NCI-H2196 treated with DMSO at 0.1 percent for 48 hours (cell line): Measurements from ENCODE around the gene ARL4A.

Experiments
- DNase-seq: peaks from one replicate; lab custom pipeline; 2025; ENCODE audit not compliant: unreplicated experiment; lab: John Stamatoyannopoulos, UW

ARL4A gene

DNA sequence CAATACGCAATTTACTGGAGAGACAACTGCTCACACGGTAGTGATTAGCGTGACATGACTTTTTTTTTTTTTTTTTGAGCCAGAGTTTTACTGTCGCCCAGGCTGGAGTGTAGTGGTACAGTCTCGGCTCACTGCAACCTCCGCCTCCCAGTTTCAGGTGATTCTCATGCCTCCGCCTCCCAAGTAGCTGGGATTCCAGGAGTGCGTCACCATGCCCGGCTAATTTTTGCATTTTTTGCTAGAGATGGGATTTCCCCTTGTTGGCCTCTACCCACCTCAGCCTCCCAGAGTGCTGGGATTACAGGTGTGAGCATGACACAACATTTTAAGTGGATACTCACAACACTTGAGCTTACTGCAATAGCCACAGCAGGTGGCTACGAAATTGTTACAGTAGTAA, 11.9 kb downstream of the ARL4A start:
- no peak for DNase-seq

DNA sequence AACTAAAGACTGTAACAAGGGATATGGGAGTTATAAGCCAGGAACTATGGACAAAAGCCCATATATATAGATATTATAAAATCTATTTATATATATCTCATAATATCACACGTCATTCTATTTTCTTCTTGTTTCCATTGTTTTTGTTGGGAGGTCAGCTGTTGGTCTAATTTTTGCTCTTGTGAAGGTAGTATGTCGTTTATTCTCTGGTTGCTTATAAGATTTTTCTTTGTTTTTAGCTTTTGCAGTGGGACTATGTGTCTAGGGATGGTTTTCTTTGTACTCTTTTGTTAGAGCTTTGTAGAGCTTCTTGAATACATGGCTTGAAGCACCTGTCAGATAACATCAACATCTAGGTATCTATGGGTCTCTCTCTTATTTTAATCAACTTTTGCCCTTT, 14.0 kb downstream of the ARL4A start:
- no peak for DNase-seq

DNA sequence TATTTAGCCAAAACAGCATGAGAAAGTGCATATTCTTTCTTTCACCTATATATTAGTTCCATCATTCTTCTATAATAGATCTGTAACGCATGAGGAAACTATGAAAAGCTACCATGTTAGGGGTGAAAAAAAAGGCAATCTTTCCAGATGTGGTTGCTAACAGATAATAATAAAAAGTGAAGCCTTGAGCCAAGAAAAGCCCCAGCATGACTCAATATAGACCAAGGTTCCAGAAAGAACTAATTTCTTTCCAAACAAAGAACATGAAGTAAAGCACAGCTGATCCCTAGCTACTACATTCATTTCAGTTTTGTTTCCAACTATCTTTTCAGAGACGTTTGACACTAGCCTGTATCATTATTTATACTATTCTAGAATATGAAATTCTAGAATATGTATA, 16.4 kb downstream of the ARL4A start:
- no peak for DNase-seq

DNA sequence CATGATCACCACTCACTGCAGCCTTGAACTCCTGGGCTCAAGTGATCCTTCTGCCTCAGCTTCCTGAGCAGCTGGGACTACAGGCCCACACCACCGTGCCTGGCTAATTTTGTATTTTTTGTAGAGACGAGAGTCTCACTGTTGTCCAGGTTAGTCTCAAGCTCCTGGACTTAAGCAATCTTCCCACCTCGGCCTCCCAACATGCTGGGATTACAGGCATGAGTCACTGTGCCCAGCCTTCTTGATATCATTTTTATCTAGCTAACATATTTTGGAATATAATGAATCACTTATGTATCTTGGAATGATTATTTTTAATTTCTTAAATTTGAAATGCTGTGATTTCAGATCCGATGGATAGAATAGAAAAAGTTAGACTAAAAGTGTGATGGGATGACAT, 18.4 kb downstream of the ARL4A start:
- no peak for DNase-seq

DNA sequence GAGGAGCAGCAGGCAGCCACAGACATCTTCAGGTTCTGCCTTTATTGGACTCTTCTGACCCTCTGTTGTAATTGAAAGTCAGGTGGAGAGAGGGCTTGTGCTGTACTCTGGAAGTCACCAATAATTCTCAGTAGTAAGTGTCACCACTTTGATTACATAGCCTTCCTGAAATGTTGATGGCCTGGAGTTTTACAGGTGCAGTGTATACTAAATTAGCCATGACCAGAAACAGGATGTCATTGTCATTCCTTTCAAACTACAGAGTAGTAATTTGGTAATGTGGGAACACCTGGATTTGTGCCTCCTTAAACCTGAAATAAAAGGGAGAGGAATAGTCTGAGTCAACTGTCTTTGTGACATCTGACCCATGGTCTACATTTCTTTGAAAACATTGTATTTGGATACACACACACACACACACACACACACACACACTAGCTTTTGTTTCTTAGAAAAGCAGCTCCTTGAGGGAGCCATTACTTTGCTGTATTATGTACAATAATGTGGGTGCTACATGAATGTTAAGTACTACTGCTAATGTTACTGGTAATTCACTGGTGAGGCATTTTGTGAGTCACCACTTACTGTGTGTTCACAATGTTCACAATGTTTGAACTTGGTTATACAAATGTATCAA, 19.6 kb downstream of the ARL4A start:
- DNase-seq: peak; percentile 24

DNA sequence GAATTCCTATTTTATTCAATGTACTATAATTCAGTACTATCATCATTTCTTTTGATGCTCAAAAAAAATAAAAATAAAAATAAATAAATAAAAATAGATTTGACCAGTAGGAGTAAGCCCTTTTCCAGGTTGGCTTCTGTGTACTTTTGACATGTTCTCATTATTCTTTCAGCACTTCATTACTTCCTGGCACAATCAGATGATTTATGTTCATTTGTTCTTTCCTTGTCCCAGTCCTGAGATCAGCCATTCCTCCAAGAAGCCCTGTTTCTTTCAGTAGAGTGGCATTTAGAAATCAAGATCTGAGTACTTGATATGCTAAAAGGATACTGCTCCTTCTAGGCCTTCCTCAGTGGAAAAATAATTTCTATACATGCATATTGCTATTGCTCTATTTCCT, 20.9 kb downstream of the ARL4A start:
- DNase-seq: no peak

DNA sequence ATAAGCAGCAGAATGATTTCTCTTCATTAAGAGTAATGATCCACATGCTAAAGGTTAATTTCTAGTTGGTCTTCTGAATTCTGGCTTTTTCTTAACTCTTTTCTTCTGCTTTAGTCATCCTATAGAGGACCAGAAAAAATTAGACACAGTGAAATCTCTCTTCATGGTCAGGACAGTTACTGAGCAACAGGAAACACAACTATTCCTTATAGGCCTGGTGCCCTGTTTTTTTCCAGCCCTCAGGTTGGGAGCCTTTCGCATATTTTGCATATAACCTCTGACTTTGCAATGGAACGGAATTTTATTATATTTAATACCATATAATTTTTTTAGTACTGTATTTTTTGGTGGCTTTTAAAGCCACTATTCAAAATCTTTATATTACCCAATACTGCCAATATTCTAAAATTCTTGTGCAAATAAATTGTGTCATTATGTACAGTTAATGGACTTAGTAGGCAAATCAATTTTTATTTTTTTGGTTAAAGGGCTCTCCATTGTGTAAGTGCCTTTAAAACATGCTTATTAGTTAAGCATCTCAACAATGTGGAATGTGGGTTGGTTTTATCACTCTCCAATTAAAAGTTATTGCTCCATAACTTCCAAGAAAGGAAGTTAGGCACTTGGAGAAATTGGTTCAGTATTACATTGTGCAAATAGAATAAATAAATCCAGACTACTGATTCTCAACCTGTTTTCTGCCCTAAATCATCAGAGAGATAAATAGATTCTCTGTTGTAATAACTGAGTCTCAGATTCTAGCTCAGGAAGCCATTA, 22.5 kb downstream of the ARL4A start:
- DNase-seq: no peak

DNA sequence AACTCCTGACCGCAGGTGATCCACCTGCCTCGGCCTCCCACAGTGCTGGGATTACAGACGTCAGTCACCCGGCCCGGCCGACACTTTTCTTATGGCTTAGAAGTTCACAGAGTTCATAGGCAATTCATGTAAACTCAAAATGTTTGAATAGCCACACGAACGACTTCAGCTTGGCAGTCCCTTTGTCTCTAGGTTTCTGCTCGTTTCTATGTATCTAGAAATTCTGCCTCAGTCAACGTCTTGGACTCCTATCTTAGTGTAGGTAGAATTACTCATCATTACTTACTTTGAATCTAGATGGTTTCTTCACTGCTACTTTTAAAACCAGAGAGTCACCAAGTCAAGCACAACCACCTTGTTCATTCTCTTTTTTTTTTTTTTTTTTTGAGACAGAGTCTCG, 23.7 kb downstream of the ARL4A start:
- no peak for DNase-seq

DNA sequence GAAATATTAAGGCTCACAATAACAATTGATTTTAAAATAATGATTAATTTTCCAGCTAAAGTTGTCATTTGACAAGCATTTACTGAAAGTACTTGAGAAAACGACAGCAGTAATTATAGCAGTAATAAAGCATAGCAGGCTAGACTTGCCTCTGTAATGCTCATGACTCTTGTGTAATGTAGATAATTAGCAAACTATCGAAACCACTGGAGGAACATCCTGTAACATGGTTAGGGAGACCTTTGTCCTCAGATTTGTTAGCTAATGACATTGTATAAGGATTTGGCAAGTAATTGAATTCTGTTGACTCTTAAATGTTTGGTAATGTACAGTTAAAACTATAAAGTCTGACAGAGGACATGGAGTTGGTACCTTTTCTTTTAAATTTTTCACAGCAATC, 24.8 kb downstream of the ARL4A start:
- no peak for DNase-seq

DNA sequence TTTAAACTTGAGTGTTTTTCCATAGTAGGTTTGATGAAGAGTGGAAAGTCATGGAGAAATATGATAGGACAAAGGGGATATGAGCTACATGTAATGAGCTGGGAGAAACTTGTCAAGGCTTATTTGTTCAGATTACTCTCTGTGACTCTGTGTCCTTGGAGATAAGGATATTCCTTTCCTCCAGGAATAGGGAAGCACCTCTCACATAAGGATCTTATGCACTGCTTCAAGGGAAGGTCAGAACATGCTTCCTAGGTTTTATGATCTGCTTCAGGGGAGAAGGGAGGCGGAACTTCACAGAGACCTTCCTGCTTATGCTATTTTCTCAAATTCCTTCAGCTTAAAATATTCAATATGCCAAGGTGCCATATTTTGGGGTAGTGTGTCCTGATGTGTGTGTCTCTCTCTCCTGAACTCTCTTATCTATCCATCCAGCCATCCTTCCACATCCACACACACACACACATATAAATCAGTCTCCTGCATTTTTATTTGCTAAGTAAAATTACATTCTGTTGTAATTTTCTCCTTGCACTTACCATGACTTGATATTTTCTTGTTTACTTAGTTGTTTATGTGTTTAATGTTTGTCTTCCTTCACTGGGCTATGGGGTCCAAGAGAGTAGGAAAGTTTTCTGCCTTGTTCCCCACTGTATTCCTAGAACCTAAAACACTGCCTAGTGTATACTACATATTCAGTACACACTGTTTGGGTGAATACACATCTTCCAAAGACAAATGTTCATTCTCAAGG, 26.4 kb downstream of the ARL4A start:
- DNase-seq: no peak

DNA sequence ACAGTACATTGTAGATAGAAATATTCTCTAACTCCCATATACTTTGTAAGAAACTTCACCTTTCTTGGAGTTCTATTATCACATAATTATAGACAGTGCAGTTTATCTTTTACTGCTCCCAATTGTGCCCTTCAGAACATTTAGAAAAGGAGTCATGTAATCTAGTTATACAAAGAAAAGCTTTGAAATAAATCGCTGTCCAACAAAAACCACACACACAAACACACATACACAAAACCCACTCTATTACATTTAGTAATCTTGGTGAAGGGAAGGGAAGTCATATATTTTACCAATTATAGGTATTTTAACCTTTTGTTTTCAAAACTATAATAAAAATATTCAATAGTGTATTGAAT, 26.9 kb downstream of the ARL4A start:
- no peak for DNase-seq

DNA sequence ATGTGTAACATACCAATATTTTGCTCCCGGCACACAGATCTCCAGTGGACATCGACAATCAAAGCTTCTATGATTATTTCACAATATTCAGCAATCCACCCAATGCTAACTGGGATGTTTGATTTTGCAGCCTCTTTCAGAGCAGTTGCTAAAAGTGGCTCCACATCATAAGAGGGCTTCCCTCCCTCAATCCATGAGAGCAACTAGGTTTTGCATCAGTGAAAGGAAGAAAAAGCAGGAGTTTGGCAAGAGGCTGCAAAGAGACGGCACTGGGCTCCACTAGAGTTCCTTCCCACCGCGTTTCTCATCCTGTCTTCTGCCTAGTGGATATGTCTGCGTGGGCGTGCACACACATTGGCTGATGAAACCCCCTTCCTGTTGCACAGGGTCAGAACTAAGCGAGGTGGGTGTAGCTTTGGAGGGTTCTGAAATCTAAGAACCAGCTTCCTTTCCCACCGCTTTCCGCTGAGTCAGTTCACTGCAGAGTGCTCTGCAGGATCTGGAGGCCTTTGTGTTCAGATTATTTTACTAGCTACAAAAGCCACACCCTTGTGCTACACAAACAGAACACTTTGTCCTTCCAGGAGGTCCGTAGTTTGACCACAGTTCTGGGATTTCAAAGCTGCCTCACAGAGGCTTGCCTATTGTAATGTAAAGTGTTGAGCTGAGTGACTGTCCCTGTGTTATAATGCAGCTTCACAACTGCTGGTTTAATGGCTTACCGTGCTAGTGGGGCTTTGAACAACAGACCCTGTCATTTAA, 28.1 kb downstream of the ARL4A start:
- no peak for DNase-seq

DNA sequence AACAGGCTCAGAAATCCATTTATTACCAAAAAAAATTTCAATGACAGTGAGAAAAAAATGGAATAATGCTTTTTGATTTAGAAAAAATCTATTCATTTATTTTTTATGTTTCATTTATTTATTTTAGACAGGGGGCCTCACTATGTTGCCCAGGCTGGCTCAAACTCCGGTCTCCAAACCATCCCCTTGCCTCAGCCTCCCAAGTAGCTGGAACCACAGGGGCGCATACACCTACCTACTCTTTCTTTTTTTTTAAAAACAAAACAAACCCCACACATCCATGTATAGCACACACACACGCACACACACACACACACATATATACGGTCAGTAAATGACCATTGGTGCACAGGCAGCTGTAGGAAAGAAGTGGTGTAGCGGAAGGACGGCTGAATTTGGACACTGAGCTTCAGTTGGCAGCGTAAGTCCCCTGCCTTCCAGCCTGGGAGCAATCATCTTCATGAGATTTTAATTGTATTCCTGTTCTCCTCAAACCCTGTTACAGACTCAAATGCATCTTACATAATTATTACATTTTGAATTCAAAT, 28.8 kb downstream of the ARL4A start:
- DNase-seq: no peak

DNA sequence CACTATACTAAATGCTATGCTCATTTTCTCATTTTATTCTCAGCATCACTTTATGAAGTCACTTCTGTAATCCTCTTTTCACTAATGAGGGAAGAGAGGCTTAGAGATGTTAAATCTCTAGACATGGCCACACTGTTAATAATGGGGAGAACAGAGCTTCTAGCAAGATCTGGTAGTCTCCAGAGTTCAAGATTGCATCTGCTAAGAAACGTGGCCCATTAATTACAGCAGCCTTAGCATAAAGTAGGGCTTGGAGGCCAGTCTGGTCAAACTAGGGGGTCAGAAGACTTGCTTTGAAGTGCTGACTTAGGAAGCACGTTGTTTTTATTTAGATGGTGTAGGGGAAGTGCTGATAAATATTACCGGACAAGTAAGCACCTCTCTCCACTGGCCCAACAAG, 29.3 kb downstream of the ARL4A start:
- DNase-seq: no peak

DNA sequence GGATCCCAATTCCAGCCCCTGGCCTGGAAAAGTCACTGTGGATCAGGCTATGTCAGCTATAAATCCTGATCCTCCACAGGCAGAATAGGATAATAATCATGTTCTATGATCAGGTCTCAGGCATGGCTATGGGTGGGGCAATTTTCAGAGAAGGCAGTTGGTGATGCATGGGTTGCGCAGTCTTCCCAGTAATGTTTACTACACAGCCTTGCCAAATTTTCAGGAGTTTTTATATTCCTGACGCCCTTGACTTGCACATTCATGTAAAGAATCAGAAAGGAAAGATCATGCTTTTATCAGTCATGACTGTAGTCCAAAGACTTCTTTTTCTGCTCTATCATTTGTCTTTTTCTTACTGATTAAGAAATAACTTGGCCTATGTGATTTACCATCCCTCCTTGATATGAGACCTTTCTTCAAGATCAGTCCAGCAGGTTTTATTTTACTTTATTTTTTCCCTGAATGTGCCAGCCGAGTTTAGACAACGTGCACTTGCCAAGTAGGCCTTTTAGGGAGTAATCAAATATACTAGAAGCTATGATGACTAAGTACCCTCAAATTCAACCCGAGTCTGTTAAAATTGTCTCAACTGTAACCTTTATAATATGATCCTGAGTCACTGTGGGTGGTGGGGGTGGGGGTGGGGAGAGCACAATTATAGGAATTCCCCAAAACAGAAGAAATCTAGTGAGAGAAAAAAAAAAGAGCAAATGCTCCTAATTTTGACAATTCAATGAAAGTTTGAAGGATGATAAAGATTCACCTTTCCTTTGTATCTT, 31.9 kb downstream of the ARL4A start:
- DNase-seq: no peak

DNA sequence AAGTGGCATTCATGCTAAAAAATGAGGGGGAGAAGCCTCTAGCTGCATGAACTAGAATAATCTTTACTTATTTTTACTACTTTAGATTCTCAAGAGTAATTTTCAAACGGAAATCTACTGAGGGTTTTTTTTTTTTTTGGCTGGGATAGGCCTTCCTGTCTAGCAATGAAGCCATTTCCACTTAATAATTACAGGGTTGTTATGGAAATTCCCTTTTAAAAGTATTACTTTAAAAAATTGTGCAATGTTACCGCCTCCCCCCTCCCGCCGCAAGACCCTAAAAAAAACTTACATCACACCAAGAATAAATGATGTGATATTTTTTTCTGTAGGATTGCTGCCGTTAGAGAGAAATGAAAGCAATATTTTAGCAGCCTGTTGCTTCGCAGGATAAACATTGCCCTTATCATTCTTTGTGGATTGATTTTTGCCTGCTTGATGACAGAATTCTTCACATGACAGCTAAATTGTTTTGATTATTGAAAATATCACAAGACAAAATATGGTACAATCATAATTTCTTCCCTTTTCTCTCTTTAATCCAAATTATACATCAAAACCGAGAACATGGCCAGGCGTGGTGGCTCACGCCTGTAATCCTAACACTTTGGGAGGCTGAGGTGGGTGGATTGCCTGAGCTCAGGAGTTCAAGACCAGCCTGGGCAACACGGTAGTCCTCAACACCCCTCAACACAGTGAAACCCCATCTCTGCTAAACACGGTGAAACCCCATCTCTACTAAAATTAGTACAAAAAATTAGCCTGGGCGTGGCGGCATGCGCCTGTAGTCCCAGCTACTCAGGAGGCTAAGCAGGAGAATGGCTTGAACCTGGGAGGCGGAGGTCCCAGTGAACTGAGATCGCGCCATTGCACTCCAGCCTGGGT, 32.8 kb downstream of the ARL4A start:
- DNase-seq: no peak

DNA sequence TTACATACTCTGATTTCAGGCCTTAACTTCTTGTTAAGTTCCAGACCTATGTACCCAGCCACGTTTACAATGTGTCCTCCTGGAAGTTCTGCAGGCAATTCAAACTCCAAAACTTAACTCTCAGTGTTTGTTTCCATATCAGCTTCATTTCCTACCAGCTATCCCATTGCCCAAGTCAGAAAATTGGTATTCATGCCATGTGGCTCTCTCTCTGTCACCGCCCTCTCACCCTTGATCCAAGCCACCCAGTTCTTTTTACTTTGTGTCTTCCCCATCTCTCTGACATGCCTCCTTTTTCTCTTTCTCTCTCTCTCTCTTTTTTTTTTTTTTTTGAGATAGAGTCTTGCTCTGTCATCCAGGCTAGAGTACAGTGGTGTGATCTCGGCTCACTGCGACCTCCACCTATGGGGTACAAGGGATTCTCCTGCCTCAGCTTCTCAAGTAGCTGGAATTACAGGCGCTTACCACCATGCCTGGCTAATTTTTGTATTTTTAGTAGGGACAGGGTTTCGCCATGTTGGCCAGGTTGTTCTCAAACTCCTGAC, 33.9 kb downstream of the ARL4A start:
- DNase-seq: no peak

DNA sequence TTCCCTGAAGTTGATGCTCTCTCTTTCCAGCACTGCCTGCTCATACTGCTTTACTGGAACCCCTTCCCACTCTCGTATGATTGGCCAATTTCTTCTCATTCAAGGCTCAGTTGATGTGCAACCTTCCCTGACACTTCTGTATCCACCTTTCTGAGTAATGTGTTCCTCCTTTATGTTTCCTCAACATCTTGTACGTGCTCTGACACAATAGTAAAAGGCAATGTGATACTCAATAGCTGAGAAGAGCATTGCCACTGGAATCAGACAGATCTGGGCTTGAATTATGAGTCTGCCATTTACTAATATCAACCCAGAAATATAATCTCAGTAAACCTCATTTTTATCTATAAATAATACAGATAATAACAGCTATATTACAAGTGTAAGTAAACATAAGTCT, 34.7 kb downstream of the ARL4A start:
- DNase-seq: no peak
